PFSK-1 (cell line): ENCODE results near the gene DCAF4L1.

Experiments used
- FOXP2 ChIP-seq: optimal IDR thresholded peaks from 2 replicates; pipeline ENCODE3; 2011; ENCODE audit warnings: borderline replicate concordance, control low read depth, inconsistent platforms; ENCODE audit not compliant: insufficient read depth; ENCODE audit errors: extremely low read length, extremely low read depth
- POLR2AphosphoS5 ChIP-seq: IDR thresholded peaks from 2 replicates; pipeline ENCODE4 v1.6.1; 2012; ENCODE audit warnings: low read depth, mild to moderate bottlenecking, control low read depth, low read length, moderate library complexity
- REST ChIP-seq, 2 experiments: IDR thresholded peaks; 2 replicates each; pipeline versions ENCODE4 v1.6.1 to v1.8.0; 2011 to 2012; ENCODE audit warnings: low read depth in 2 of 2, low read length in 2 of 2, control low read depth in 1 of 2, inconsistent platforms in 1 of 2, mild to moderate bottlenecking in 1 of 2, moderate library complexity in 1 of 2; ENCODE audit not compliant: insufficient read depth in 1 of 2
- SIN3A ChIP-seq: IDR thresholded peaks from 2 replicates; pipeline ENCODE4 v1.6.1; 2012; ENCODE audit warnings: mild to moderate bottlenecking, low read length, moderate library complexity, borderline replicate concordance; ENCODE audit not compliant: insufficient read depth
- TAF1 ChIP-seq: IDR thresholded peaks from 2 replicates; pipeline ENCODE4 v1.6.1; 2012; ENCODE audit warnings: low read length, control low read depth, borderline replicate concordance; ENCODE audit not compliant: insufficient read depth

The DCAF4L1 gene

GRCh38 chr4:41943506-41943905 lies 38.0 kb upstream of the DCAF4L1 start:
- no peak for TF ChIP-seq POLR2AphosphoS5
- TF ChIP-seq FOXP2: no peak
- no peak for TF ChIP-seq TAF1
- TF ChIP-seq SIN3A: no peak
- TF ChIP-seq REST (IDR thresholded peaks at IDR 0.05; ENCODE audit: insufficient read depth in 1 of 2, low read depth in 2 of 2, low read length in 2 of 2): no peak

DNA sequence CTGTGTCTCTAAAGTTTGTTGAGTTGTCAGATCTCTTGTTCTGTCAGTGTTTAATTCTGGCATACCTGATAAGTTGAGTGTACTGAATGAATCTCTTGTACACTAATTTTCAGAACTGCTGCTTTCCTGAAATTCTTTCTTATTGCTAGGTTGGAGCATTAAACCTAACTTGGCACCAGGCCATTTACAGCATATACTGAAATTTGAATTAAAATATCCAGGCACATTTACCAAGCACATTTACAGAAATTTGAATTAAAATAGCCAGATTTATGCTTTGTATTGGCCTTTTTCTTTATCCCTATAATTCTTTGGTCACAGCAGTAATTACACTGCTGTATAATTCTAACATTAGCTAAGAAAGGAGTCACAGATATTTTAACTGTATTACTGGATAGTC lies 37.5 kb upstream of the DCAF4L1 start:
- TF ChIP-seq TAF1 (no peak), SIN3A (no peak), POLR2AphosphoS5 (no peak), FOXP2 (no peak), REST (IDR thresholded peaks at IDR 0.05; ENCODE audit: insufficient read depth in 1 of 2, low read depth in 2 of 2, low read length in 2 of 2) (no peak)

GRCh38 chr4:41949531-41949930 lies 32.0 kb upstream of the DCAF4L1 start:
- TF ChIP-seq POLR2AphosphoS5 (no peak), REST (IDR thresholded peaks at IDR 0.05; ENCODE audit: insufficient read depth in 1 of 2, low read depth in 2 of 2, low read length in 2 of 2) (no peak), FOXP2 (no peak), SIN3A (no peak), TAF1 (no peak)

DNA sequence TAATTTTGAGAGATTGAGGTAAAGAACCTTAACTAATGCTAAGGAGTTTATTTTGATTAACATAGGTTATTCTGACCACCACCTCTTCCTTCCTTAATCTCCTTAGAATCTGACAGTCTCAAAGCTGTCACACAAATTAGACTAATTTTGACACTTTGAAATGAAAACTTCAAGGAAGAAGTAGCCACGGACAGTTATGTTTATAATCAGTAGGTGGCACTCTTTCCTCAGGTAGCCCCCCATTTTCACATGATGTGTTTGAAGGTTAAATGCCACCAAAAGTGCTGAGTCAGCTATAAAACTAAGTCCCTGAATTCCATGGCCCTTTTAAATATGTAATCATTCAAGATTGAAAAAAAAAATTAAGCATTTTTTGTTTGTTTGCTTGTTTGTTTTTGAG lies 23.9 kb upstream of the DCAF4L1 start:
- no peak for TF ChIP-seq SIN3A
- no peak for TF ChIP-seq REST (IDR thresholded peaks at IDR 0.05; ENCODE audit: insufficient read depth in 1 of 2, low read depth in 2 of 2, low read length in 2 of 2)
- TF ChIP-seq TAF1: no peak
- TF ChIP-seq POLR2AphosphoS5: no peak
- TF ChIP-seq FOXP2: no peak

DNA sequence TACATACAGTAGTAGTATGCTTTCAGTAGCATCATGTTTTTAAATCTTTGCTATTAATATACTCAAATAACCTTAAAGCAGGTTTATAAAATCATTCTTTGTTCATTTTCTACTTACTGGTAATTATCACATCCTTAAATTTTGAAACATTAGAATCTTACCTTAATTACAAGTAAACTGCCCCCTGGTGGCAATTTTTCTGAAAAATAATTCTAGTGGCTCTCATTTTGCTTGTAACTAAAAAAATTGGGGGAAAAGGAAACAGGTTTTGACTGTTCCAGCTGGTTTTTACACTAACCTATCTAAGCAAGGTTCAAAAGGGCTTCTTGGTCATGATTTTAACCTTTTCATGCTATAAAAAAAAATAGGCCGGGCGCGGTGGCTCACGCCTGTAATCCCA lies 18.5 kb upstream of the DCAF4L1 start:
- TF ChIP-seq SIN3A: no peak
- no peak for TF ChIP-seq POLR2AphosphoS5
- no peak for TF ChIP-seq FOXP2
- no peak for TF ChIP-seq REST (IDR thresholded peaks at IDR 0.05; ENCODE audit: insufficient read depth in 1 of 2, low read depth in 2 of 2, low read length in 2 of 2)
- TF ChIP-seq TAF1: no peak
